Colonic mucosa (tissue), 4 donors: Measurements from ENCODE around the gene FBLIM1. TPM values are rescaled to one million over a fixed set of nuclear protein-coding genes. Genes with fewer than 3 reads are reported as not detected.

Source experiments
- DNase-seq: peaks from one replicate; pipeline ENCODE4 v3.0.0-alpha.2; 2020
- H3K27ac ChIP-seq: fragments of 200-600 bp; one replicate; pipeline ENCODE4 v1.8.0; 2021
- H3K27me3 ChIP-seq: fragments of 200-600 bp; one replicate; pipeline ENCODE4 v1.8.0; 2021
- H3K36me3 ChIP-seq: fragments of 200-600 bp; one replicate; pipeline ENCODE4 v1.8.0; 2021
- H3K4me1 ChIP-seq: fragments of 200-600 bp; one replicate; pipeline ENCODE4 v1.8.0; 2021; ENCODE audit warnings: mild to moderate bottlenecking
- H3K4me3 ChIP-seq: fragments of 200-600 bp; one replicate; pipeline ENCODE4 v1.8.0; 2021
- H3K9ac ChIP-seq, 2 donors: one replicate each; pipeline ENCODE4 v1.7.0; 2013; ENCODE audit warnings: control low read depth in 2 of 2, low read depth in 2 of 2, low read length in 2 of 2
- H3K9me3 ChIP-seq: fragments of 200-600 bp; one replicate; pipeline ENCODE4 v1.8.0; 2021
- intact Hi-C: fragments of 100-400 bp; cut with DNase I; formaldehyde crosslinking; loops from one replicate; pipeline ENCODE4 v1.14.1; 2022
- total RNA-seq, 2 donors: library from RNA; stranded (reverse); fragmentation: NEBNext Ultra II Directional in 1 of 2; extraction: Animal tissue kit (Norgen Biotek cat#: 25700) in 1 of 2; gene quantifications; one replicate each; pipeline ENCODE4 v1.2.1, GENCODE V29; 2021
- TF ChIP-seq, protein P1 (sequence below): fragments of 200-600 bp; IDR thresholded peaks from one replicate; pipeline ENCODE4 v1.8.0; 2022; ENCODE audit warnings: antibody characterized with exemption, mild to moderate bottlenecking
- donor health status: healthy.
- donor health status: DM: no; HTN: no; CAD: no.
- donor health status: DM: no; HTN: no; CAD: no.

The FBLIM1 gene
- total RNA-seq, 2 donors from 2014 or later: 167 to 213 TPM

DNA sequence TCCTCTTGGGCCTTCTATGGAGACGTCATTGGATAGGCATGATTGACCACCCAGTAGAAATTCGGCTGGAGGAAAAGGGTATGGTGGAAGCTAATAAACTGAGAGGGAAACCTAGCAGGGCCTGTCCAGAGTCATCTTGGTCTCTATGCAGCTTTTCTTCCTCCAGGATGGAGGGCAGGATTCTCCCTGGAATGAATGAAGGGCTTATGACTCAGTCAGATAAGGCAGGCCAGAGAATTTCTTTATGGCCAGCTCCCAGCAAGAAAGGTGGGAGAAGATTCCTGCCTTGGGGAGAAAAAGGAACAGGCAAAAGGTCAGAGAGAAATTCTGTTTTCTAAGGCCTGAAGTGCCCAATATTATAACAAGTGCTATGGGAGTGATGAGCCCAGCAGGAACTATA lies 17.1 kb downstream of the FBLIM1 start:
- Histone ChIP-seq H3K36me3 (peaks cover 14% of the 10 kb centered on the region), H3K9me3 (no peaks in the 10 kb centered on the region), H3K27me3 (no peaks in the 10 kb centered on the region), H3K9ac (no peak overlapping the region), H3K4me1 (peaks cover 4% of the 10 kb centered on the region), H3K4me3 (no peak overlapping the region), H3K27ac (no peak overlapping the region)
- intact Hi-C loops: no loop called here
- TF ChIP-seq, protein P1, sequence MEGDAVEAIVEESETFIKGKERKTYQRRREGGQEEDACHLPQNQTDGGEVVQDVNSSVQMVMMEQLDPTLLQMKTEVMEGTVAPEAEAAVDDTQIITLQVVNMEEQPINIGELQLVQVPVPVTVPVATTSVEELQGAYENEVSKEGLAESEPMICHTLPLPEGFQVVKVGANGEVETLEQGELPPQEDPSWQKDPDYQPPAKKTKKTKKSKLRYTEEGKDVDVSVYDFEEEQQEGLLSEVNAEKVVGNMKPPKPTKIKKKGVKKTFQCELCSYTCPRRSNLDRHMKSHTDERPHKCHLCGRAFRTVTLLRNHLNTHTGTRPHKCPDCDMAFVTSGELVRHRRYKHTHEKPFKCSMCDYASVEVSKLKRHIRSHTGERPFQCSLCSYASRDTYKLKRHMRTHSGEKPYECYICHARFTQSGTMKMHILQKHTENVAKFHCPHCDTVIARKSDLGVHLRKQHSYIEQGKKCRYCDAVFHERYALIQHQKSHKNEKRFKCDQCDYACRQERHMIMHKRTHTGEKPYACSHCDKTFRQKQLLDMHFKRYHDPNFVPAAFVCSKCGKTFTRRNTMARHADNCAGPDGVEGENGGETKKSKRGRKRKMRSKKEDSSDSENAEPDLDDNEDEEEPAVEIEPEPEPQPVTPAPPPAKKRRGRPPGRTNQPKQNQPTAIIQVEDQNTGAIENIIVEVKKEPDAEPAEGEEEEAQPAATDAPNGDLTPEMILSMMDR: no peak
- no peak for DNase-seq

DNA sequence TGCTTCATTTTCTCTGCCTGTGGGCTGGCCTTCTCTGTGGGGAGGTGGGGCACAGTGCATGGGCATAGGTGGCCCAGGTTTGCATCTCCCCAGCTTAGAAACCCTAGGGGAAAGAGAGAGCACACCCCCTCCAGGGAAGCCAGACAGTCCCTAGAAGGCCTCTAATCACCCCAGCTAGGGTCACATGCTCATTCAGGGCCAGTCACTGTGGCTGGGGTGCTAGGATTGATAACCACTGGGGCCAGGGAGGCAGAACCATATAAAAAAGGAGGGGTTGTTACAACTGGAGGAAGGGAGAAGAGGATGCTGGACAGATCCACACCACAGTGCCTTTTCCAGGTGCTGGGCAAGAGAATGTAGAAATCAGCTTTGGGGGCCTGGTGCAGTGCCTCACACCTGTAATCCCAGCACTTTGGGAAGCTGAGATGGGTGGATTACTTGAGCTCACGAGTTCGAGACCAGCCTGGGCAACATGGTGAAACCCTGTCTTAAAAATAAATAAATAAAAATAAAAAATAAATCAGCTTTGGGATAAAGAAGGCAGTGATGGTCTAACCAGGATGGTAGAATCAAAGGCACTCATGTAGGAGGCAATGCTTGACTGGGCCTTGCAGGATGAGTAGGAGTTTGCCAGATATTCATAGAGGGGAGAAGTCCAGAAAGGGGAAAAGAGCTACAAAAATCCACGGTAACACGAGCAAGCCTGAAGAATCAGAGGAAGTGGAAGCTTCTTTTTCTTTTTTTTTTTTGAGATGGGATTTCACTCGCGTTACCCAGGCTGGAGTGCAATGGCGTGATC lies 19.5 kb downstream of the FBLIM1 start:
- Histone ChIP-seq H3K27me3 (no peaks in the 10 kb centered on the region), H3K27ac (no peak overlapping the region), H3K4me1 (peaks cover 4% of the 10 kb centered on the region), H3K9me3 (no peaks in the 10 kb centered on the region), H3K4me3 (no peak overlapping the region), H3K36me3 (no peaks in the 10 kb centered on the region), H3K9ac (no peak overlapping the region)
- no peak for DNase-seq
- TF ChIP-seq, protein P1: no peak
- intact Hi-C loops: no loop called here

- no peak overlapping the region for H3K27ac ChIP-seq
- no peak overlapping the region for H3K9ac ChIP-seq
- H3K27me3 ChIP-seq: no peaks in the 10 kb centered on the region
- no peaks in the 10 kb centered on the region for H3K4me1 ChIP-seq
- DNase-seq: no peak
- intact Hi-C loops: no loop called here
- H3K9me3 ChIP-seq: no peaks in the 10 kb centered on the region
- no peaks in the 10 kb centered on the region for H3K36me3 ChIP-seq
- H3K4me3 ChIP-seq: no peak overlapping the region
- TF ChIP-seq, protein P1: no peak
These were observed 27.1 kb downstream of the FBLIM1 start for GRCh38 chr1:15785683-15786082.

- Histone ChIP-seq H3K9me3 (no peaks in the 10 kb centered on the region), H3K9ac (no peak overlapping the region), H3K4me3 (no peak overlapping the region), H3K27me3 (no peaks in the 10 kb centered on the region), H3K4me1 (no peaks in the 10 kb centered on the region), H3K27ac (no peak overlapping the region), H3K36me3 (no peaks in the 10 kb centered on the region)
- TF ChIP-seq, protein P1: no peak
- intact Hi-C loops: no loop called here
- no peak for DNase-seq
These were observed 28.0 kb downstream of the FBLIM1 start for GRCh38 chr1:15786581-15786980.

- H3K4me1 ChIP-seq: peaks cover 2% of the 10 kb centered on the region
- intact Hi-C loops: no loop called here
- H3K9ac ChIP-seq: no peak overlapping the region
- H3K36me3 ChIP-seq: no peaks in the 10 kb centered on the region
- no peak overlapping the region for H3K4me3 ChIP-seq
- no peaks in the 10 kb centered on the region for H3K9me3 ChIP-seq
- H3K27me3 ChIP-seq: no peaks in the 10 kb centered on the region
- H3K27ac ChIP-seq: no peak overlapping the region
- TF ChIP-seq, protein P1: no peak
- DNase-seq: no peak
These were observed 30.2 kb downstream of the FBLIM1 start for GRCh38 chr1:15788624-15789301.
